GM19452 (cell line): ENCODE measurements around the gene TMEM178B.

Experiments used
- ATAC-seq: cut with Tn5 transposase; IDR thresholded peaks from one replicate; pipeline ENCODE4 v1.9.1; 2021; ENCODE audit not compliant: unreplicated experiment

The TMEM178B gene

GRCh38 chr7:141456711-141457110 is 382.8 kb downstream of the TMEM178B start:
- ATAC-seq: no peak

- ATAC-seq: no peak
These were observed 387.2 kb downstream of the TMEM178B start for GRCh38 chr7:141460781-141461715.

- ATAC-seq: no peak
These were observed 388.1 kb downstream of the TMEM178B start for GRCh38 chr7:141461924-141462323.

DNA sequence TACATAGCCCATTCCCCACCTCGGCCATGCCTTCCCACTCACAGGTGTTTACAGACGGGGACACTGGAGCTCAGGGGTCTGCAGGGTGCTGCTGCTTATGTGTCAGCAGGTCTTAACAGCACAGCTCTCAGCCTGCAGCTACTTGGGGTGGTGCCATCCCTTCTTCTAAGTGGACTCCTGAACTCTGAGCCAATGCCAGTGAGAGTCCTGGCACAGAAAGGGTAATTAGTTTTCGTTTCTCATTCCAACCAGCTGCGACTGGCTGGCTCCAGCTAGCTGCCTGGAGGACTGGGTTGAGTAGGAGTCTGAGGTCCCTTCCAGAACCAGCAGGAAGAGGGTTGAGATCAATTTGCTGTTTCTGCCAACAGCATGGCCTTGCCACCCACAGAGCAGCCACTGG is 389.1 kb downstream of the TMEM178B start:
- no peak for ATAC-seq

- no peak for ATAC-seq
These were observed 390.1 kb downstream of the TMEM178B start for GRCh38 chr7:141463986-141464385.

DNA sequence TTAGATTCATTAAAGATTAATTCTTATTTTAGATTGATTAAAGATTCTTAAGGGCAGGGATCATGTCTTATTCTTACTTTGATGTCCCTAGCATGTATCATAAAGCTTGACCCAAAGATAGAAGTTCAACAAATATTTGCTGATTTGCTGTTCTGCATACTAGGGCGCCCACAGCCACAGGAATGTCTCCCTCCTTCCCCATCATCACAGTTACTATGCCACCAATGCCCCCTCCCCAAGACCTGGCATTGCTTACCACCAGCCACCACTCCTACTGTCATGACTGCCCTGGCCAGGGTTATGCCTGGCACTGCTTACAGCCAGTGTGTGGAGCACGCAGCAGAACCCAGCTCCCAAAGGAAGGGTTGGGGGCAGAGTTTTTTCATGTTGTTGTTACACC is 390.7 kb downstream of the TMEM178B start:
- no peak for ATAC-seq

- no peak for ATAC-seq
These were observed 392.5 kb downstream of the TMEM178B start for GRCh38 chr7:141466151-141466904.

DNA sequence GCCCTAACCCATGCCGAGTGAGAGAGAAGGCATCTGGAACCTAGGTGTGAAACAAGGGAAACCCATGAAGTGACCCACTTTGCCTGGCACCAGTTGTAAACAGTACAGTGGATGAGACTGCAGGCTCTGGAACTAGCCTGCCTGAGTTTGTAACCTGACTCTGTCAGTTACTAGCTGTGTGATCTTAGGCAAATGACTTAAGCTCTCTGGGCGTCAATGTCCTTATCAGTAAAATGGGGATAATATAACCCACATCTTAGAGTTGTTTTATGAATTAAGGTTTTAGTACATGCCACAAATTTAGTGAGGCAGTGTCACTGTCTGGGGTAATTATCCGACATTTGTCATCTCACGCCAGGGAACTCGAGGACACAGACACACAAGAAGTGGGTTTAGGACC is 394.5 kb downstream of the TMEM178B start:
- no peak for ATAC-seq

- ATAC-seq: no peak
These were observed 401.8 kb downstream of the TMEM178B start for GRCh38 chr7:141475679-141476078.

DNA sequence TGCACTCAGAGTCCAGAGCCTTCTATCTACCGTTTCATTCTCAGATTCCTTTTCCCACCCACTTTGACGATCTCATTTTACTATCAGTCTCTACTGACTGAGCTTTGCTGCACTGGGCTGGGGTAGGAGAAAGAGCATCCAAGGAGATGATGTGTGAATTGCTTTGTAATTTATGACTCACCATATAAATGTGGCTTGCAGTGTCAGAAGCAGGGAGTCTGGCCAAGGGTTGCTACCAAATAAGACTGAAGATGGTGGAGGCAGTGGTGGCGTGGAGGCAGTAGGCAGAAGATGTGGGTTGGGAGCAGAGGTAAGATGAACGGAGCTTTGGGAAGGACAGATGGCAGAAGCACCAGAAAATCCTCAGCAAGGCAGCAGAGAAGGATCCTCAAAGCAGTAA is 404.0 kb downstream of the TMEM178B start:
- no peak for ATAC-seq

DNA sequence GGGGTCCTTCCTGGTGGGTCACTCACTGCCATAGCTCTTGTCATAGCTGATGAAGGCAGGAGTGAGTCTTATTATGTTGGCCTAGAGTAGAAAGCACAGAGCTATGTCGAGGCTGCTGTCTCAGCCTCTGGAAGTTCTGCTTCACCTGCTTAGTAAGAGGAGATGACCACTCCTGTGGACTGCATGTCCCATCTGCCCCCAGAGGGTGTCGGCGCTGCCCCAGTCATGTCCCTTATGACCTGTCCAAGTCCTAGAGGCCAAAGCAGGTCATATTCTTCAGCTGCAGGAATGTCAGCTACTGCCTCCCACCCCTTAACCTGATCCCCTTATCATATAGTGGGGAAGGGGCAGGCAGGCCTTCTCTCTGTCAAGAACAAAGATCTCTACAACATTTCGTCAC is 405.0 kb downstream of the TMEM178B start:
- no peak for ATAC-seq

DNA sequence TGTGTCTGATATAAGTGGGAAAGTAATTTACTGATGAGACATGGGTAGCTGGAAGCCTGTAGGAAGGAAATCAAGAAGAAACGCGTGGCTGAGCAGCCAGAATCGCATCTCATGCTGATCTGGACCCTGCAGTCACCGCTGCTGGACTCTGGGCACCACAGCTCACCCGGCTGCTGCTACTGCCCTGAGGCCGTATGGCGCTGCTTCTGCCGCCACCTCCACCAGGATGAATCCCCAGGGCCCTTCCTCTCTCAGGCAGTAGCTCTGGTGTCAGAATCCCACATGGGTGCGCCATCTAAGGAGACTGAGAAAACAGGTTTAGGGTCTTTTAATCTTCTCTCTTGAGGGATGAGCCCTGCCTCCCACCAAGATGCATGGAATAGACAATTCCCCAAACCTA is 407.1 kb downstream of the TMEM178B start:
- no peak for ATAC-seq

- no peak for ATAC-seq
These were observed 408.1 kb downstream of the TMEM178B start for GRCh38 chr7:141481971-141482370.

- no peak for ATAC-seq
These were observed 409.2 kb downstream of the TMEM178B start for GRCh38 chr7:141483044-141483443.

GRCh38 chr7:141484907-141485306 is 411.0 kb downstream of the TMEM178B start:
- no peak for ATAC-seq

DNA sequence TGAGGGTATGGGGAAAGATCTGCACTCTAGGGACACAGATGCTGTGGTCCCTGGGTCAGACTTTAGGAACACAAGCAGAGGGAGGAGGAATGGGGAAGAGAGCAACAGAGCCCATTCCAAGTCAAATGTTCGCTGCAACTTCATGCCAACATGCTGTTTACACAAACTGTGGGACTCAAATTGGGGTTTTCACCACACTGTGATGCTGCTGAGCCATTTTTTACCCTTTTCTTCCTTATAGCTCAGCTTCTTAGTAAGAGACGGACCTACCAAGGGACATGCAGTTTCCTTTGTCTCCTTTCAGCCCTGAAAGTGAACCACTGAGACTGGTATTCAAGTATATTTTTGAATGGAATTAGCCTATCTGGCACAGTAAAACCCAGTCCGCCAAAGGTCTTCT is 413.1 kb downstream of the TMEM178B start:
- ATAC-seq: no peak

- ATAC-seq: no peak
These were observed 416.6 kb downstream of the TMEM178B start for GRCh38 chr7:141490474-141490873.

DNA sequence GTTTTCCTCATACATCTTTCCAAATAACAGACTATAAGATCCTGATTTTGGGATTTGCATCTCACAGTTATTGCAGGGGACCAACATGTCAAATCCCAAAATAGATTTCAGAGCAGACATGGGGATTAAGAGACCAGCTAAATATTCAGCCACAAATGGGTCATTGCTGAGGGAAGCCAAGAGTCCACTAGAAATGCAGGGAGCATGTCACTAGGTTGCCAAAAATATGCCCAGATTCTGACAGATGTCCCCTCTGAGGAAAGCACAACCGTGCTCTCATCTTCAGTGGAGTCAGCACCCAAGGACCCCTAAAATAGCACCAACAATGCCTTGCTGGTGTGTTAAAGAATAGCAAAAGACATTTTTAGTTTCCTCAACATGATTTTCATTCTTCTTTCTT is 421.2 kb downstream of the TMEM178B start:
- no peak for ATAC-seq

GRCh38 chr7:141497391-141497790 is 423.5 kb downstream of the TMEM178B start:
- ATAC-seq: no peak

GRCh38 chr7:141500608-141501007 is 426.7 kb downstream of the TMEM178B start:
- ATAC-seq: no peak

DNA sequence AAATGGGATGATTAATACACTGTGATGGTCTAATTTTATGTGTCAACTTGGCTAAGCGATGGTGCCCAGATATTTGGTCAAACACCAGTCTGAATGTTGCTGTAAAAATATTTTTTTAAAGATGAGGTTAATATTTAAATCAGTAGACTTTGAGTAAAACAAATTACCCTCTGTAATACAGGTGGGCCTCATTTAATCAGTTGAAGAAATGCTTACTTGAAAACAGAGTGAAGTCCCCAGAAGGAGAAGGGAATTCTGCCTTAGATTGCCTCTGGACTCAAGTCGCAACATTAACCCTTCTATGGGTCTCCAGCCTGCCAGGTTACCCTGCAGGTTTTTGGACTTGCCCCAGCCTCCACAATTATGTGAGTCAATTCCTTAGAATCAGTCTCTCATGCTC is 427.6 kb downstream of the TMEM178B start:
- ATAC-seq: no peak

GRCh38 chr7:141511316-141511675 is 437.4 kb downstream of the TMEM178B start:
- ATAC-seq: no peak
